Amniotic epithelial cell (primary cell): ENCODE data around the gene SLC22A14.

Experiments used
- DNase-seq: peaks from one replicate; pipeline ENCODE4 v3.0.0-alpha.2; 2010; ENCODE audit warnings: low read depth

Gene SLC22A14

DNA sequence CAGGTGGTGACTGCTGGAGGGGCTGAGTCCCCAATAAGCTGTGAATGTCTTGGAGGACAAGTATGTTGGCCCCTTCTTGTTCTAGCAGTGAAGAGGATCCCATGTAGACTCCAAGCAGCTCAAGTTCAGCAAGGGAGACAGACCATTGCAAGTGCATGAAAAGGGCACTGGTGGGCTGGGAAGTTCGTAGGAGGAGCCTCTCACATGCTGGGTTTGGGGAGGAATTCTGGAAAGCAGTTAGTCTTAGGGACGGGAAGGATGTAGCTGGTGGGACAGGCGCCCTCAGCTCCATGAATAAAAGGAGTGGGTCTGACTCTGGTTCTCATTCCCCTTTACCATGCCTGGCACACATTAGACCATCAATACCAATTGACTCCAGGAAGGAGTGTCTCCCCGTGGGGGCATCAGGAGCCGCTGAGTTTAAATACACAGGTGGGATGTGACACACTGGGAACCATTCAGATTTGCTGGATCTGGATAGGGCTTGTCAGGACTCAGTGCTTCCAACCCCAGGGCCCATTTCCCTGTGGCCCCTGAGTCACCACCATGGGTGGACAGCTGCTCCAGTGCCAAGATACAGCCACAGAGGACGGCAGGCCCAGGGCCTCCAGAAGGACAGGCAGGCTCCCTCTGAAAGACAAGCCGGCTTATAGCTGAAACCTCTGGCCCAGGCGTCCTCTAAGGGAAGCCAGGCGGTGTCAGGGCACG lies 63.9 kb downstream of the SLC22A14 start:
- DNase-seq = no peak

DNA sequence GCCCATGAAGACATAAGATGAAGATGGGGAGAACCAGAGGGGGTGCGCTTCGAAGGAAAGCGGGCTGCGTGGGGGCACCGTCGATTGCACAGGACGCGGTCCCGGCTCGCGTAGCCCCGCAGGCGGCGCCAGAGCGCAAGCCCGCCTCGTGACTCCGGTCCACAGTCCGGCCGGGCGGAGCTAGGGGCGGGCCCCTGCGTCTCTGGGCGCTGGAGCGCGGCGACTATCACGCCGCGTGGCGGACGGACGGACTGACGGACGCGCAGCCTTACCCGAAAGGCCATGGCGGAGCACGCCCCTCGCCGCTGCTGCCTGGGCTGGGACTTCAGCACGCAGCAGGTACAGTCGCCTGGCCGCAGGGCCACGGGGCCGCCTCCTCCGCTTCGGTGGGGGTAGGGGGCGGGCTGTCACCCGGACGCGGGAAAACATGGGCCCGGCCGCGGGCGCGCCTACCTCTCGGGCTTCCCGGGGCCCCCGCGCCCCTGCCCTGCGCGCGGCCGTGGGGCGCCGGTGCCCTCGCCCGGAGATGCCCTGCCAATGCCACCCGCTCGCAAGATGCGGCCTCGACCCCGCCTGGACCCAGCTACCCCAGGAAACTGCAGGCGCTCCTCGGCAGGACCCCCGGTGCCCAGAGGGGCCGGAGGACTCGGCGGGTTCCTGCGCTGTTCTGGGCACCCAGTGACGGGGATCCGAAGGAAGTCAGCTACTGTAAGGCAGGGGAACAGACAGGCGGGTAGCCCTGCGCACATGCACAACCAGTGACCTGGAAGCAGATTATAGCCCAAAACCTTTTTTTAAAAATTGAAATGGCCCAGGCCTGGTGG lies 64.7 kb downstream of the SLC22A14 start, which contains the start of gene XYLB:
XYLB (plus strand) TSS at position 199 of the 824 bp plus-strand sequence; CDS start at position 283, 84 bp downstream.
- DNase-seq = peak; percentile 67

DNA sequence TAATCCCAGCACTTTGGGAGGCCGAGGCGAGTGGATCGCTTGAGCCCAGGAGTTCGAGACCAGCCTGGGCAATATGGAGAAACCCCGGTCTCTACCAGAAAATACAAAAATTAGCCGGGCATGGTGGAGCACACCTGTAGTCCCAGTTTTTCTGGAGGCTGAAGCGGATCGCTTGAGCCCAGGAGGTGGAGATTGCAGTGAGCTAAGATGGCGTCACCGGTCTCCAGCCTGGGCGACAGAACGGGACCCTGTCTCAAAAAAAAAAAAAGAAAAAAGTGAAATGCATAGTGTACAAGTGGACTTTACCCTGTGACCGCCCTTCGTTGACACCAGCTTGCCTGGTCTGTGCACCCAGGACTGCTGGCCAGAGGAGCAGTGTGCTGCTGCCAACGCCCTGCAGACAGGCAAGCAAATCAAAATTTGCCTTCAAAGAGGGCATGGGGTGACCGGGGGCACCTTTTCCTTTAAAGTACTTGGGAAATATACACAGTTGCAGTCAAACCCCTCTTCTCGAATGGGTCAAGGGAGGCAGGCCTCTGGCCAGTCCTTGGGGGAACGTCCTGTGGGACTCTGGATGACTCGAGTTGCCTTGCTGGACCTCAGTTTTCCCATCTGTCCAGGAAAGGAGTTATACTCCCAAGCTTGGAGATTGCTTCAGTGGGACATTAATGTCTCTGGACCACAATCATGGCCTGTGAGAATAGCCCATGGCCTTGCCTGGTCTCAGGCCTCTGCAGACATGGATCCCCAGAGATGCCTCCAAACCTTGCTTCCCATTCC lies 65.5 kb downstream of the SLC22A14 start:
- no peak for DNase-seq

DNA sequence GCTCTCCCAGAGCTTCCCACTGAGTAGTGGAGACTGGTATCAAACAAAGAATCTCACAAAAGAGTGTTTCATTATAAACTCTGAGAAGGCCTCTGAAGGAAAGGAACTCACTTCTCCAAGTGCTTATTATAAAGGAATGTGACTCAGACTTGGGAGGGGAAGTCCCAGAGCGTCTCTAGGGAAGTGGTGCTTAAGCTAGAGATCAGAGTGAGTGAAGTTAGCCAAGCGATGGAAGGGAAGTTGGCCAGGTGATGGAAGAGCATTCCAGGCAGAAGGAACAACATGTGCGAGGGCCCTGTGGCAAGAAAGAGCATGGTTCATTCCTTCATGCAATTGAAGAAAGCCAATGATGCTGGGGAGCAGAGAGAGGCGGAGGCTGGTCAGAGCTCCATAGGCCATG lies 66.8 kb downstream of the SLC22A14 start:
- no peak for DNase-seq

DNA sequence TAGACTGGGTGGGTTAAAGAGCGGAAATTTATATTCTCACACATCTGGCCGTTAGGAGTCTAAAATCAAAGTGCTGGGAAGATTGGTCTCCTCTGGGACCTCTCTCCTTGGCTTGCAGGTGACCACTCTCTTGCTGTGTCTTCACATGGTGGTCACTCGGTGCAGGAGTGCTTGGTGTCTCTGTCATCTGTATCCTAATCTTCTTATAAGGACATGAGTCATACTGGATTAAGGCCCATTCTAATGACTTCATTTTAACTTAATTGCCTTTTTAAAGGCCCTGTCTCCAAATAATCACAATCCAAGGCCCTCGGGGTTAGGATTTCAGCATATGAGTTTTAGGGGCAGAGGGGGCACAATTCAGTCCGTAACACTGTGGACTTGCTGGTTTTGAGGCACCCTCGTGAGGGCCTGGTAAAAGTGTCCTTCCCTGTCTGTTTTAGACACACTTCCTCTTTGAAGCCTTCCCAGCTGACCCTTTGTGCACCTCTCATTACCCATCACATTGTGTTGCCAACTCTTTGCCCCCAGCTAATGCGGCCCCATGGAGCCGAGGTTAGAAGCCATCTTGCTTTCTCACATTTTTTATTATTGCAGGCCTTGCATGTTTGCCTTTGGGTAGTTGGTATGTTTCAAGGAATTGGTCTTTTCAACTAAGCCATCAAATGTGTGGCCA lies 67.7 kb downstream of the SLC22A14 start:
- DNase-seq = no peak

DNA sequence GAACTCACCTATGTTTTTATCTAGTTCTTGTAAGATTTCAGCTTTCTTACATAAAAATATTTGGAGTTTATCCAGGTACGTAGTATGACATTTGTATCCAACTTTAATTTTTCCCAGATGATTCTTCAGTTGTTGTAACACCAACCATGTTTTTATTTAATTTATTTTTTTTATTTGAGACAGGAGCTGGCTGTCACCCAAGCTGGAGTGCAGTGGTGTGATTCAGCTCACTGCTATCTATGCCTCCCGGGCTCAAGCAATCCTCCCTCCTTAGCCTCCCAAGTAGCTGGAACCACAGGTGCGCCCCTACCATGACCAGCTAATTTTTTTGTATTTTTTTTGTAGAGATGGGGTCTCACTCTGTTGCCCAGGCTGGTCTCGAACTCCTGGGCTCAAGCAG lies 71.1 kb downstream of the SLC22A14 start:
- DNase-seq = peak; percentile 34

DNA sequence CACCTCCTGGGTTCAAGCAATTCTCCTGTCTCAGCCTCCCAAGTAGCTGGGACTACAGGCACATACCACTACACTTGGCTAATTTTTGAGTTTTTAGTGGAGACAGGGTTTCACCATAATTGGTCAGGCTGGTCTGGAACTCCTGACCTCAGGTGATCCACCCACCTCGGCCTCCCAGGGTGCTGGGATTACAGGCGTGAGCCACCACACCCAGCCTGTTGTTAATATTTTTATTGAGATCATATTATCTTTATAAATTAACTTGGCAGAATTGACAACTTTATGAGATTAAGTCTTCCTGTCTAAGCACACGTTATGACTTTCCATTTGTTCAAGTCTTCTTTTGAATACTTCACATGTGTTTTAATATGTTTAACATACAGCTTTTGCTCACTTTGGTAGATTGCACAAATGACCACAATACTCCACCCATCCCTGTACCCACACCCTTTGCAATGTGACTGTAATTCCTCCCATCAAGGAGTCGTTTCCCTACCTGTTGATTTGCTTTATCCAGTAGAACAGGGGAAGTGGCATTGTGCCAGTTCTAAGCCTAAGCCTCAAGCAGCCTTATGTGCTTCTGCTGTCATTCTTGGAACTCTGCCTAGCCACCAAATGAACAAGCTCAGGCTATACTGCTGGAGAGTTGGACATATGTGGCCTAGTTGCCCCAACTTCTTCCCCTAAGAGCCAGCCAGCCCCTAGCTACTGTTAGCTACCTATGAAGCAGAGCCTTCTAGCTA lies 72.7 kb downstream of the SLC22A14 start:
- peak; percentile 41 for DNase-seq

DNA sequence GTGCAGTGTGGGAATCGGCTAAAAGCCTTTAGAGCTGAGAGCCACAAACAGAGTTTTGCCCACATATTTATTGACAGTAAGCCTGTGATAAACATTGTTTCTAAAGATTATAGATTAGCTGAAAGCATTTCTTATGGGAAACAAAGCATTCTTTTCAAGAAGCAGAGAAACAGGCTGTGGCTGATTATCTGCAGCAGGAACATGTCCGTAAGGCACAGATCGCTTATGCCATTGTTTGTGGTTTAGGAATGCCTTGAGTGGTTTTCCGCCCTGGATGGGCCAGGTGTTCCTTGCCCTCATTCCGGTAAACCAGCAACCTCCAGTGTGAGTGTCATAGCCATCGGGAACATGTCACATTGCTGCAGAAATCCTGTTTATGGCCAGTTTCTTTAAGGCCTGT lies 76.9 kb downstream of the SLC22A14 start:
- no peak for DNase-seq

DNA sequence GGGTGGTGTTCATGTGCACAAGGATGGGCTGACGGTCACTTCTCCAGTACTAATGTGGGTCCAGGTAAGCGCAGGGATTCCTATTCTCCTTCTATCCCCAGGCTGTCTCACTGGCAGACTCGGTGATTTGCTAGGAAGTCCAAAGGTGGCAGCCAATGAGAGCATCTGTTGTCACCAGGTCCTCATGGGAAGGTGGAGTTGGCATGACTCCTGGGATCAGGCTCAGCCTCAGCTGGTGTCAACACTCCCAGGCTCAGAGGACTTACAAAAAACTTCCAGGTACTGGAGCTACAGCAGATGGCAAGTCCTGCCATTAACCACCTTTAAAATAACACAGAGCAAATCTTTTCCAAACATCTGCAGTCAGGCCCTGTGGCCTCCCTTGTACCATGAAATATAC lies 78.3 kb downstream of the SLC22A14 start:
- no peak for DNase-seq

DNA sequence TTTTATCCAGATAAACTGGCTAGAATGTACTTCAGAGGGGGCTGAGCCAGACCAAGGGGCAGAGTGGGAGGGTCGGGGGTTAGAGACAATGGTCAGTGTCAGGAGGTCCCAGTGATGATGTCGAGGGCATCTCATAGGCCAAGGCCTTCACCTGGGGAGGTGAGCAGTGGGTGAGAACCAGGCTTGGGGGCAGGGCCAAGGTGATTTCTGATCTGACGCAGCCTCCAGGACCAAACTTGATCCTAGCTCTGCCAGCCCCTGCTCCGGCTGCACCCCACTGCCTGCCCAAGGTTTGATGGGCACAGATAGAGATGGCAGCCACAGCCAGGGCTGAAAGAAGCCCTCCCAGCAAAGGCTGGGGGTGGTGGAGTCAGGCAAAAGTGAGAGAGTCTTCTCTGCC lies 79.4 kb downstream of the SLC22A14 start:
- DNase-seq = no peak

DNA sequence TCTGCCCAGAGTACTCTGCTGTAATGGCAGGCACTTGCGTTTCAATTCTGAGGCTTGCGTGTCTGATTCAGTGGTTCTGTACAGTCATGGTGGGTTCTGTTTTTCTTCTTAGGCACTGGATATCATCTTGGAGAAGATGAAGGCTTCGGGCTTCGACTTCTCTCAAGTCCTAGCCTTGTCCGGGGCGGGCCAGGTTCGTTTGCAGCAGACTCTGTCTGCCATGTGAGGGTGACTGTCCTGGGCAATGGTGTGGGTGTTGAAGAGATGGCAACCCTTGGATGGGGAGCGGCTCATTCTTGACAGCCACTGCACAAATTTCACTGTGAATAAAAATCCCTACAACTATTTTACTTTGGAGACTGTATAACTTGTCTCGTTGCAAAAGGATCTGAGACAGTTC lies 80.7 kb downstream of the SLC22A14 start:
- no peak for DNase-seq

DNA sequence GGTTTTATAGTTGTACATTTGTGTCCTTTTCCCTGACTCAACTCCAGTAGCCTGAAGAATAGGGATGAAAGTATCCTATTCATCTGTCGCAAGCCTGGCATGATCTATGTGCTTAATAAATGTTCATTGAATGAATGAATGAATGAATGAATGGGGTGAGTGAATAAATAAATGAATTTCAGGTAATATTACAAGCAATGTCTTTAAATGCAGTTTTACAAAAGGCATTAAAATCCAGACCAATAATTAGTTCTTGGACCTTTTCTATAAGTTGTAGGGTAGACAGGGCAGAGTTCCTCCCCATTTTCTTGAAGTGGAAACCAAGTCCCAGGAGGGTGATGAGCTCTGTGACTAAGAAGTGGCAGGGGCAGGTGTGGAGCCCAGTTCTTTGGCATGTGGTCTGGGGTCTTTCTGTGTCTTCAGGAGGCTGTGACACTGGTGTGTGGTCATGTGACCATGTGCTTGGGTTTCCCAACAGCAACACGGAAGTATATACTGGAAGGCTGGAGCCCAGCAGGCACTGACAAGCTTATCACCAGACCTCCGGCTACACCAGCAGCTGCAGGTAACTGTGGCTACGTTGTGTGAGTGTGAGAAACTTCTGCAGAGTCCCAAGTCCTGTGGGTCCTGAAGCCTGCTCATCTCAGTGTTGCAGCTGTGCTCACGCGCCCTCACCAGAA lies 82.8 kb downstream of the SLC22A14 start:
- no peak for DNase-seq

DNA sequence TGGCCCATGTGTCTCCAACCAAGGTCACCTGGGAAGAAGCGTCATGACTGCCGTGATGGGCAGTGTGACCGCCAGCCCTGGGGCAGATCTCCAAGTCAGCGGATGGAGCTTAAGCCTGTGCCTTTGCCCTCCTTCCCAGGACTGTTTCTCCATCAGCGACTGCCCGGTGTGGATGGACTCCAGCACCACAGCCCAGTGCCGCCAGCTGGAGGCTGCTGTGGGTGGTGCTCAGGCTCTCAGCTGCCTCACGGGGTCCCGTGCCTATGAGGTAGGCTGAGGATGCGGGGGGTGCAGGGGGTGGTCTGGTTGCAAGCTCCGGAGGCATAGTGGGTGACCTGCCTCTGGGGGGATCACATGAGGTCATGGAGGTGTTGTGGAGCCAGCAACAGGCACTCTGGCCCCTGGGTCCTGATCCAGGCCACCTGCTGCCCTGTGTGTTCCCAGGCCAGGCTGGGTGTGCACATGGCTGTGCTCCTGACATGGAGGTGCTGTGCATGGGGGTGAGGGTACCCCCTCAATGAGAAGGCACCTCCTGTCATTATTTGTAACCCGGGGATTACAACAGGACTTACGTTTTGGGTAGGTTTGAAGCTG lies 83.5 kb downstream of the SLC22A14 start:
- DNase-seq = no peak

DNA sequence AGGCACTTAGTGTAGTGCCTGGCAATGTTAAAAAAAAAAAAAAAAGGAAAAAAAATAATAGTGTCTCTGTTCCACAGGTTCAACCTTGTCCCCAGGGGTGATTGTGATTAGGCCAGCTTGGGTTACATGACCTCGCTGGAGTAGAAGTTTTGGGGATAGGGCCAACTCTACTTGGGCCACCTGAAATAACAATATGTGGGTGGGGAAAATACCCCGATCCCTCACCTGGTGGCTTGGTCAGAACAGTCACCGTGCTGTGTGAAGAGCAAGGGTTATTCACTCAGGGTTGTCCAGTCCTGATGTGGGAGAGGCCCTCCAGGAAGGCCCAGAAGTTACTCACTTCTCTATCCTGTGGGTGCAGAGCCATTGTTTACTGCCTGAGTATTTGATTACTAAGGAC lies 84.0 kb downstream of the SLC22A14 start:
- DNase-seq = no peak

DNA sequence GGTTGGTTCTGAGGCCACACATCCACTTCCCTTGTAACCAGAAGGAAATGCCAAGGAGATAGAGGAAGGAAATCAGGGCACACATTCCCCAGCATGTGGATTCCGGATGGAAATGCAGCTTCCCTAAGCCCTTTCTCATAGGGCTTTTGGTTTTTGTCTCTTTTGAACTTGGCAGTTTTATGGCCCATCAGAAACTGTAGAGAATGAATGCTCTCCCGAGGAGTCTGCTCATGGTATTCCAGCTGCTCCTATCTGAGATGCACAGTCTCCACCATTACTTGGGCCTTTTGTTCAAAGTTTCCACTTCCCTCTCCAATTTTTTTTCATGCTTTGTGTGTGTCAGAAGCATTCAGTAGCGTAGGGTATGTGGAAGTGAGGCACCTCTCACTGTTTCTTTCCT lies 85.7 kb downstream of the SLC22A14 start:
- DNase-seq = no peak
